Uterus (tissue), 4 donors: Measurements from ENCODE around the gene TPM4. TPM values are rescaled to one million over a fixed set of nuclear protein-coding genes. Genes with fewer than 3 reads are reported as not detected.
A peak's percentile ranks its signal among the peaks of the same experiment; 100 is the strongest.
"Not testable (repeated sequence)": the region's sequence is repeated elsewhere in the genome, so short reads cannot be mapped to it uniquely, and the experiment has no call there.

Experiments used
- DNase-seq, 2 donors: peaks; one replicate each; pipeline ENCODE4 v3.0.0-alpha.2; 2019 to 2020
- H3K27ac ChIP-seq, 2 donors: fragments of 200-600 bp; sonication (generic); 1 replicate in 1 of 2; 2 replicates in 1 of 2; pipeline ENCODE4 v1.5.1; 2016 to 2018
- H3K27me3 ChIP-seq, 2 donors: fragments of 200-600 bp; sonication (generic); one replicate each; pipeline ENCODE4 v1.5.1; 2018 to 2019; ENCODE audit warnings: control low read depth in 1 of 2
- H3K36me3 ChIP-seq, 2 donors: fragments of 200-600 bp; sonication (generic); one replicate each; pipeline ENCODE4 v1.5.1; 2019; ENCODE audit warnings: control low read depth in 1 of 2
- H3K4me1 ChIP-seq, 2 donors: fragments of 200-600 bp; sonication (generic); one replicate each; pipeline ENCODE4 v1.5.1; 2018 to 2019; ENCODE audit warnings: control low read depth in 1 of 2
- H3K4me3 ChIP-seq, 2 donors: fragments of 200-600 bp; sonication (generic); 1 replicate in 1 of 2; 2 replicates in 1 of 2; pipeline ENCODE4 v1.5.1; 2018 to 2019; ENCODE audit warnings: mild to moderate bottlenecking in 1 of 2
- H3K9me3 ChIP-seq, 2 donors: fragments of 200-600 bp; sonication (generic); one replicate each; pipeline ENCODE4 v1.5.1; 2019; ENCODE audit warnings: control low read depth in 1 of 2
- CTCF ChIP-seq, 4 experiments: fragments of 200-600 bp in 2 of 4; fragments of 450-650 bp in 2 of 4; sonication (generic) in 2 of 4; IDR thresholded peaks; one replicate each; pipeline ENCODE4 v1.5.1; 2016 to 2019; ENCODE audit warnings: antibody characterized with exemption in 4 of 4, mild to moderate bottlenecking in 2 of 4, moderate library complexity in 1 of 4
- POLR2A ChIP-seq, 2 donors: fragments of 450-650 bp; IDR thresholded peaks; one replicate each; pipeline ENCODE4 v1.6.1; 2016; ENCODE audit warnings: antibody characterized with exemption in 2 of 2, mild to moderate bottlenecking in 1 of 2, moderate library complexity in 1 of 2
- intact Hi-C: fragments of 100-400 bp; cut with DNase I; formaldehyde crosslinking; loops from one replicate; pipeline ENCODE4 v1.15.1; 2023; ENCODE audit warnings: low total_unique reads
- total RNA-seq, 4 donors: library from RNA; depleted of rRNA in 3 of 4; stranded (reverse); fragments of >200 nt in 3 of 4; gene quantifications; one replicate each; pipeline versions ENCODE4 v1.1.0 to v1.2.4, GENCODE V29; 2014 to 2023
- donor health status: DM: yes; HTN: yes; CAD: no.

The TPM4 gene
- total RNA-seq = 100 to 1,000 TPM; 423 to 862 (median 517) TPM

- peak; percentile 96 to 97 for DNase-seq
- no peaks in the 10 kb centered on the region for H3K36me3 ChIP-seq
- H3K4me3 ChIP-seq = peak within 1 kb of the TSS; percentile 97 to 100
- peak; percentile 87 to 99 for TF ChIP-seq POLR2A (IDR thresholded peaks at IDR 0.05)
- peak in 2 of 4 experiments; percentile 8 to 35 for TF ChIP-seq CTCF (IDR thresholded peaks at IDR 0.05)
- peak within 1 kb of the TSS; percentile 100 for H3K27ac ChIP-seq
- peaks cover 0 to 7% of the 10 kb centered on the region in 2 donors for H3K4me1 ChIP-seq
- no peaks in the 10 kb centered on the region for H3K9me3 ChIP-seq
- H3K27me3 ChIP-seq = no peaks in the 10 kb centered on the region
- intact Hi-C loops = no loop called here
These were observed at the start of gene TPM4 for GRCh38 chr19:16076154-16076957. Gene TPM4 (plus strand): TSS chr19:16076495. CDS start chr19:16076566, 71 bp downstream.

GRCh38 chr19:16026756-16027155 lies 49.5 kb upstream of the TPM4 start:
- Histone ChIP-seq H3K27ac (no peak overlapping the region), H3K27me3 (no peaks in the 10 kb centered on the region), H3K4me3 (no peak overlapping the region), H3K4me1 (no peaks in the 10 kb centered on the region), H3K36me3 (no peaks in the 10 kb centered on the region), H3K9me3 (no peaks in the 10 kb centered on the region)
- intact Hi-C loops = no loop called here
- no peak for TF ChIP-seq POLR2A (IDR thresholded peaks at IDR 0.05)
- no peak for TF ChIP-seq CTCF (IDR thresholded peaks at IDR 0.05)
- DNase-seq = no peak

DNA sequence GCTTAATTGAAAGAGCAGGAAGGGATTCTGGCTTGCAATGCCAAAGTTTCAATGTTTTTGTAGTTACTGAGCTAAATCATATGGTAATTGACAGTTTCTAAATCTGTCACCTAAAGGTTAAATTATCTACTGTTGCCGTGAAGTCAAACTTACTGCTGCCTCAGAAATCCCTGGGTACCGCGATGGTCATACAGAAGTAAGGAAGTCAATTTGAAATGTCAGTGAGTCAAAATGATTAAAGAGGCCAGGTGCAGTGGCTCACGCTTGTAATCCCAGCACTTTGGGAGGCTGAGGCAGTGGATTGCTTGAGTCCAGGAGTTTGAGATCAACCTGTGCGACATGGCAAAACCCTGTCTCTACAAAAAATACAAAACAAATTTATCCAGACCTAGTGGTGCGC lies 48.8 kb upstream of the TPM4 start:
- Histone ChIP-seq H3K27me3 (no peaks in the 10 kb centered on the region), H3K4me1 (no peaks in the 10 kb centered on the region), H3K4me3 (no peak overlapping the region), H3K27ac (no peak overlapping the region), H3K36me3 (no peaks in the 10 kb centered on the region), H3K9me3 (no peaks in the 10 kb centered on the region)
- DNase-seq = no peak
- intact Hi-C loops = no loop called here
- no peak for TF ChIP-seq CTCF (IDR thresholded peaks at IDR 0.05)

- intact Hi-C loops, DNase-seq, H3K36me3 ChIP-seq, H3K4me3 ChIP-seq, H3K27ac ChIP-seq, H3K9me3 ChIP-seq, H3K4me1 ChIP-seq, H3K27me3 ChIP-seq: not testable (repeated sequence)
These were observed 46.1 kb upstream of the TPM4 start for GRCh38 chr19:16030155-16030554.

- Histone ChIP-seq H3K9me3 (no peaks in the 10 kb centered on the region), H3K27ac (no peak overlapping the region), H3K27me3 (no peaks in the 10 kb centered on the region), H3K4me1 (no peaks in the 10 kb centered on the region), H3K36me3 (no peaks in the 10 kb centered on the region), H3K4me3 (no peak overlapping the region)
- no peak for TF ChIP-seq POLR2A (IDR thresholded peaks at IDR 0.05)
- intact Hi-C loops = no loop called here
- DNase-seq = no peak
These were observed 45.1 kb upstream of the TPM4 start for GRCh38 chr19:16030964-16031871.

DNA sequence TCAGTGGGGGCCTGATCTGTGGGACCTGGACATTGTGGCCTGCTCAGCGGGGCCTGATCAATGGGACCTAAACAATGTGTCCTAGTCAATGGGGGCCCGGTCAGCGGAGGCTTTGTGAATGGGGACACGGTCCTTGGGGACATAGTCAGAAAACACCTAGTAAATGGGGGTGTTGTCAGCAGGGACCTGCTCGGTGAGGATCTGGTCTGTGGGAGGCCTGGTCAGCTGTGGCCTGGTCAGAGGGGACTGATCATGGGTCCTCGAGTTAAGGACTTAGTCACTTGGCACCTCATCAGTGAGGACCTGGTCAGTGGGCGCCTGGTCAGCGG lies 44.5 kb upstream of the TPM4 start:
- TF ChIP-seq POLR2A (IDR thresholded peaks at IDR 0.05) (no peak), CTCF (IDR thresholded peaks at IDR 0.05) (no peak)
- Histone ChIP-seq H3K27me3 (no peaks in the 10 kb centered on the region), H3K36me3 (no peaks in the 10 kb centered on the region), H3K27ac (no peak overlapping the region), H3K4me1 (no peaks in the 10 kb centered on the region), H3K9me3 (no peaks in the 10 kb centered on the region), H3K4me3 (no peak overlapping the region)
- intact Hi-C loops = no loop called here
- no peak for DNase-seq
